ENCODE results near the gene DHRS3.
"Not testable (repeated sequence)": the region's sequence is repeated elsewhere in the genome, so short reads cannot be mapped to it uniquely, and the experiment has no call there.

DHRS3 gene

GRCh38 chr1:12549460-12550349 lies 68.3 kb downstream of the DHRS3 start:
- DNase-seq, result no peak

- no peak for DNase-seq
These were observed 69.0 kb downstream of the DHRS3 start for GRCh38 chr1:12548973-12549459.

GRCh38 chr1:12548279-12548972 lies 69.6 kb downstream of the DHRS3 start:
- no peak for DNase-seq

- no peak for DNase-seq
These were observed 70.3 kb downstream of the DHRS3 start for GRCh38 chr1:12547586-12548225.

GRCh38 chr1:12546771-12547585 lies 71.0 kb downstream of the DHRS3 start:
- no peak for DNase-seq

GRCh38 chr1:12544992-12545391 lies 73.0 kb downstream of the DHRS3 start:
- no peak for DNase-seq

- no peak for DNase-seq
These were observed 73.7 kb downstream of the DHRS3 start for GRCh38 chr1:12544357-12544756.

- no peak for DNase-seq
These were observed 74.3 kb downstream of the DHRS3 start for GRCh38 chr1:12543740-12544154.

- DNase-seq, result no peak
These were observed 75.1 kb downstream of the DHRS3 start for GRCh38 chr1:12542616-12543592.

- no peak for DNase-seq
These were observed 75.9 kb downstream of the DHRS3 start for GRCh38 chr1:12542138-12542465.

- DNase-seq, result no peak
These were observed 76.5 kb downstream of the DHRS3 start for GRCh38 chr1:12541274-12542137.

GRCh38 chr1:12540580-12541273 lies 77.3 kb downstream of the DHRS3 start:
- no peak for DNase-seq

- no peak for DNase-seq
These were observed 78.1 kb downstream of the DHRS3 start for GRCh38 chr1:12539705-12540579.

GRCh38 chr1:12539320-12539704 lies 78.7 kb downstream of the DHRS3 start:
- DNase-seq, result no peak

GRCh38 chr1:12538536-12538935 lies 79.5 kb downstream of the DHRS3 start:
- not testable (repeated sequence) for DNase-seq

GRCh38 chr1:12537906-12538461 lies 80.0 kb downstream of the DHRS3 start:
- DNase-seq, result no peak

GRCh38 chr1:12537294-12537693 lies 80.7 kb downstream of the DHRS3 start:
- DNase-seq, result no peak

- DNase-seq, result no peak
These were observed 81.9 kb downstream of the DHRS3 start for GRCh38 chr1:12536023-12536639.
